NCI-H128 (cell line): ENCODE measurements around the gene SFMBT2.
"Not testable (repeated sequence)": the region's sequence is repeated elsewhere in the genome, so short reads cannot be mapped to it uniquely, and the experiment has no call there.

Source experiments
- DNase-seq: peaks from one replicate; lab custom pipeline; 2025; ENCODE audit not compliant: unreplicated experiment; lab: John Stamatoyannopoulos, UW

Gene SFMBT2

DNA sequence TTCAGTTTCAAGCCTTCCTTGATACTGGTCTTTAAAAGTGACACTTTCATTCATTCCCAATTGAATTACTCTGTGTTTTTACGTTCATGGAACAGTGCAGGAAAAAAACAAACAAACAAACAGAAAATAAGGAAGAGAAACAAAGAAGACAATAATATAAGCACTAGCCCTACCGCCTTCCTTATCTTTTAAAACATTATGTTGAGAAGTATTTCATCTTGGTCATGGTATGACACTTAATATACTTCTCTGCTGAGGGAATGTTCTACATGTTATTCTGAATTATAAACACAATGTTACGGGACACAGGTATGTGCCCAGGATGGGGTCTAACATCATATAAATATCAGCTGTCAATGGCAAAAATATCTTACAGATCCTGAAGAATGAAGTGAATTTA, 176.7 kb downstream of the SFMBT2 start:
- DNase-seq, result no peak

DNA sequence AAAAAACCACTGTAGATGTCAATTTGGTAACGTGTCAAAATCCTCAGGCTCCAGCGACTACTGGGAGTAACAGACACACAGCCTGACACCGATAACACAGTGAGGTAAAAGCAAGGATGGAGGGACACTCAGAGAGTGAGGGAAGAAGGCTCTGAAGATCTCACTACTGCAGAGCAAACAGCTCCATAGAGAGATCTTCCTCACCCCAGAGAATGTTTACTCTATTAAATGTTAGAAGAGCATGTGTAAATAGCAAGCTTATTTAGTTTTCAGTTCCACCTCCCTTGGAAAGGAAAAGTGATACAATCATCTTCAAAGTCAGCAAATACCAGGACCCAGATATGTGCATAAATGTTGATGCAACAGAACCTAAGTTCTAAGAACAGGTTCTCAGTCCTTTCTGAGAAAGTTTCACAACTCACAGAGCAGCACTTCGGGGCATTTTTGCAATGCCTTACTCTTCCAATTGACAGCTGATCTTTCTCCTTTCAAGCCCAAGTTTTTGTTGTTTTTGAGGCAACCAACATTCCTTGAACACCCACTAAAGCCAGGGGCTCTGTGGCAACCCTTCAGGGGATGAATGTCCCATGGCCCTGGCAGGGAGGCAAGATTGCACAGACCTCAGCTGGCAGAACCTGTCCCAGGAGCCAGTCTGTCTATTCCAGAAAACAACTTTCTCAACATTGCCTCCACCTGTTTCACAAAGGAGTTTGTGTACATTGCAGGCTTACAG, 177.4 kb downstream of the SFMBT2 start:
- DNase-seq, result no peak

- no peak for DNase-seq
Measured at GRCh38 chr10:7231509-7232414, 179.1 kb downstream of the SFMBT2 start.

- no peak for DNase-seq
Measured at GRCh38 chr10:7230951-7231350, 179.9 kb downstream of the SFMBT2 start.

GRCh38 chr10:7230036-7230435, 180.8 kb downstream of the SFMBT2 start:
- no peak for DNase-seq

GRCh38 chr10:7225133-7225532, 185.7 kb downstream of the SFMBT2 start:
- DNase-seq, result no peak

- no peak for DNase-seq
Measured at GRCh38 chr10:7218968-7219367, 191.9 kb downstream of the SFMBT2 start.

GRCh38 chr10:7212696-7213095, 198.1 kb downstream of the SFMBT2 start:
- not testable (repeated sequence) for DNase-seq

DNA sequence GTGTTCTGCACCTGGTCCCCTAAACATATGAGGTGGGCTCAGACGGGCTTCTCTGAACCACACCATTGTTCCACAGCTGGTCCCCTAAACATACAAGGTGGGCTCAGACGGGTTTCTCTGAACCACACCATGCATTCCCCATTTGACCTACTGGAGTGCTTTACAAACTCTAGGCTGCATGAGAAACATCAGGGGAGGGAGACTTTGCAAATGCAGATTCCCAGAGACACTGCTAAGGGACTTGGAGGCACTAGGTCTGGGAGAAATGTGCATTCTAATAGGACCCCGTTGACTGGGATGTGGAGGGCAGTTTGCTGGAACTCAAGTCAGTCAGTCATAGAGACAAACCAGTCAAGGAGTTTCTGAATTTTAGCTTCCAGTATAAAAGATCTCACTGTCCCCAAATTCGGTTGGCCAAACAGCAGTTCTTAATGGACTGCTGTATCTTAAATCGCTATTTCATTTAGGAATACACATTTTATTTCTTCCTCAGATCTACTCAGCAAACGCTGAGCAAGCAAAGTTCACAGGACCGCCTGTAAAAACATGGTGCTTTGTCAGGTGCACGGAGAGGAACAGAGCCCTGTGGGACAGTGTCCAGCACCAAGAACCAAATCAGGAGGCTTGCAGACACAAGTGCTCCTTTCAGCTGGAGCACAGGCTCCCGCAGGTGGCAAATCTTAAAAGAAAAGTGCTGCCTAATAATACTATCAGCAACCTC, 198.8 kb downstream of the SFMBT2 start:
- DNase-seq, result no peak

DNA sequence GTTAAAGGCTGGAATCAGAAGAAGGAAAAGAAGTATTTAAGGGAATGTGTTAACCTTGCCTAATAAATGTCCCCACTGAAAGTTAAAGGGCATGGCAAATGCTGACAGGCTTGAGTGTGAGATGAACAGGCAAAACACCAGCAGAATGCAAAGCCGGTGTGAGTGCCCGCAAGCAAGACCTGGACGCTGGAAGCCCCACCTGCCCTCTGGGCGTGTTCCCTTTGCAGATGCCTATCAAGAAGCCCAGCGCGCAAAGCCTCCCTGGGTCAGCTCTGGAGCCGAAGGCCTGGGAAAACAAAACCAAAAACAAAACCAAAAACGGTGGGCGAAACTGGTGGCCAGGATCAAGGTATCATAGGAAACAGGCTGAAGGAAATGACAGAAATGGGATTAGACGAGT, 200.3 kb downstream of the SFMBT2 start:
- DNase-seq, result no peak

- DNase-seq, result no peak
Measured at GRCh38 chr10:7209458-7209857, 201.4 kb downstream of the SFMBT2 start.

DNA sequence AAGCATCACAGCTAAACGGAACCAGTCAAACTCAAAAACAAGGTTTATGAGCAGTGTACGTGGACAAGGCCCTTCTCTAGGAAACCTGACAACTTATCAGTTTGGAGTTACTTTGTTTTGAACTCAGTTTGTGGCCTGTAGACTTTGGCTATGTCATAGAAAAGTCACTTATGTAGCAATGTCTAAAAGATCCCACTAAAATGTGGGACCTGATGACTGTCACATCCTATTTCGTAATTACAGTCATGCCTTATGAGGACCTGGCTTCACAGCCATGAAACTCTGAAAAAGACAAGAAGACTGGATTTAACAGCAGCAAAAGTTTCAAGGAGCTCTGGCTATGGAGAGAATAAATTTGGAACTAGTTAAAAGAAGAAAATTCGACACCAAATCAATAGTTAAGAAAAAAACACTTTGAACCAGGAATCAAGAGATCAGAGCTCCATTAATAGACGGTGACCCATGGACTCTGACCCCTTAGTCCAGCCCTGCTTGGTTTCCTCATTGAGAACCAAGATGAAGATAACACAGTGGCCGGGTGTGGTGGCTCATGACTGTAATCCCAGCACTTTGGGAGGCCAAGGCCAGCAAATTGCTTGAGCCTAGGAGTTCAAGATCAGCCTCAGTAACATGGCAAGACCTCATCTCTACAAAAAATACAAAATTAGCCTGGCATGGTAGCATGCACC, 204.3 kb downstream of the SFMBT2 start:
- DNase-seq, result no peak

DNA sequence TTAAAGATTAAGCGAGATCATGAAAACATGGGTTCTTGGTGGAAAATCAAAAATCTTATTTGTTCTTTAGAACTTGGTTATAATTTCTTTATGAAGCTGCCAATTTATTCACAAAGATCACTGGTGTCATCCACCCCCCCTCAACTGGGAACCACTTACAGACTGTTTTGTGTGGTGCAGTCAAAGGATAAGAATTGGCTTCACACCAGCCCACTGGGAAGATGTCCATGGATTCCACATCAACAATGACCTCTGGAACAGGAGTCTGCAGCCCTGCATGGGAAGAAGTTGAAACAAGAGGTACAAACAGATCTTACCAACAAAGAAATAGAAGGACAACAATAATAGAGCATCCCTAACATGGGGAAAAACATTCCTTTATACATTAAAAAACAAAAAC, 205.2 kb downstream of the SFMBT2 start:
- no peak for DNase-seq

GRCh38 chr10:7202793-7203355, 208.0 kb downstream of the SFMBT2 start:
- DNase-seq, result no peak

DNA sequence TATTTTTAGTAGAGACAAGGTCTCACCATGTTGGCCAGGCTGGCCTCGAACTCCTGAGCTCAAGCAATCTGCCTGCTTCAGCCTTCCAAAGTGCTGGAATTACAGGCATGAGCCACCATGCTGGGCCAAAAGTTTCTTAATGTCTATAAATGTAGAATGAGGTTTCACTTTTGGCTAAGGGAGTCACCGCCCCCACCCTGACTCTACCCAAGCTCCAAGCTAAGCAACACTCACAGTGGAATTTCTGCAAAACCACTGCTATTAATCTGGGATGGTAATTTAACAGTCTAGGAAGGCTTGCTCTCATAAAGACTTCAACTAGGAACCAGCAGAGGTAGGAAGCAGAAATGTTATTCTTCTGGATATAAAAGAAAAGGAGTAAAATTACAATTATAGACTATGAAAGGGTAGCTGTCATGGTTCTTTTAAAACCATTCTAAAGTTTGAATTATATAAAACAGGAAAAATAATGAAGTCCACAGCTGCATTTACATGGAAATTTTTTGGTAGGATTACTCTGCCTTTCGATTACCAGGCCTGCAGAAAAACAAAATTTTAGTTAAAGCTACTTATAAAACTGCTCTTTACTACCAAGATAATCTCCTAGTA, 211.6 kb downstream of the SFMBT2 start:
- no peak for DNase-seq

DNA sequence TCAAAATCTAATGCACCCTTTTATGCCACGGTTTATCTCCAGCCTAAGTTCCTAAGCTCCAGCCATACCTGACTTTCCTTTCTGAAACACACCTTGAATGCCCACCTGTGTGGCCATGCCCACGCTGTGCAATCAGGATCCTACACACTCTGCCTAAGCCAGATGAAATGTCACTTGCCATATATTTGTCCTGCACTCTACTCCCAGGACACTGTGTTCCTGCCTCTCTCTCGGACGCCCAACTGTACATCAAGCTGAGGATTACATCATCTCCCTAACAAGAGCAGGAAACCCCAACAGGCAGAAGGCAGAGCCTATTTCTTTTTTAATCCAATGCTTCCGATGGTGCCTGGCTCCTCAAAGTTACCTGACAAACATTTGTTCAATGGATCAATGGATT, 214.6 kb downstream of the SFMBT2 start:
- DNase-seq, result no peak

GRCh38 chr10:7195118-7195517, 215.7 kb downstream of the SFMBT2 start:
- no peak for DNase-seq

GRCh38 chr10:7194571-7194970, 216.3 kb downstream of the SFMBT2 start:
- no peak for DNase-seq

DNA sequence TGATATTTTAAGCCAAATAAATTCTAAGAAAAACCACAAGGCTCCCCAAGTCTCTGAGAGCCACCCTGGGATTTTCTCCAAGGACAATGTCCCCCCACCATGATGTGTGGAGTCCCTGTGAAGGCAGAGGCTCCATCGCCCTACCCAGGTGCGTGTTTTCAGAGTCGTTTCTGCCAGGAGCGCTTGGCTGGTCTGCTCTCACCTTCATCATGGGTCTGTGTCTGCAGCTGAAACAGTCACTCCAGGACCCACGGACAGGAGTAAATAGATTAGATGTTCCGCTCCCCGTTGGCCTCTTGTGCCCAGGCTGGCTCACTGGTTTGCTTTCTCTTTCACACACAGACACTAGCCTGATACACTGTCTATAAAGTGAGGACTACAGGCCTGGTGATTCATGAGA, 217.5 kb downstream of the SFMBT2 start:
- DNase-seq, result no peak

DNA sequence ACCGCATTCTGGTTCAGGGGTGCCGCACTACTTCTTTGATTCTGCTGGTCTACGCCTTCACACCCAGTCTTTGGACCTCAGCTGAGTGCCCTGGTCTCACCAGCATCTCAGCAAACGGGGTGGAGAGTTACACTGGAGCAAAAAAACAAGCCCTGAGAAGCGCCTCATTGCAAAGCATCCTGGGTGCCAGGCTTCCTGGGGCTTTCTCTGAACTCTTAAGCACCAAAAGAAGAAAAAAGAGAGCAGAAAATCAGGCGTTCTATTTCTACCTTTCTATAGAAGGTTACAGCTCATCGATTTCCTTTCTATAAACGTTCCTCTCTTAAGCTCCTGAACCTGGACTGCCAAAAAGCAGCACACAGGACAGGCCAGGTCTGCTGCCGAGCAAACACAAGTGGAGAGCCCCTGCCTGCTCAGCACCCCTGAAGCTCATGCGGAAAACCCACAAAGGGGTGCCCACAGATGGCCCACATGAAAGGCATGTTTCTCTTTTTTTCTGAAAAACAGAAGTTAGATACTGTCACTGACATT, 217.9 kb downstream of the SFMBT2 start:
- no peak for DNase-seq
